ENCODE measurements around the gene NTSR1.

- TF ChIP-seq POLR2A (IDR thresholded peaks at IDR 0.05; ENCODE audit: low read depth, low read length) = no peak
- no peak for TF ChIP-seq POLR2AphosphoS5 (IDR thresholded peaks at IDR 0.05; ENCODE audit: low read depth, low read length)
Observed at GRCh38 chr20:62691487-62691886, 17.1 kb upstream of the NTSR1 start.

Measured in GM12891 (cell line).